ENCODE measurements around the gene TRPV4. TPM values are rescaled to one million over a fixed set of nuclear protein-coding genes. Genes with fewer than 3 reads are reported as not detected.

TRPV4 gene
- total RNA-seq, 2 experiments from 2014 or later = 2.1 TPM; not detected in 1

DNA sequence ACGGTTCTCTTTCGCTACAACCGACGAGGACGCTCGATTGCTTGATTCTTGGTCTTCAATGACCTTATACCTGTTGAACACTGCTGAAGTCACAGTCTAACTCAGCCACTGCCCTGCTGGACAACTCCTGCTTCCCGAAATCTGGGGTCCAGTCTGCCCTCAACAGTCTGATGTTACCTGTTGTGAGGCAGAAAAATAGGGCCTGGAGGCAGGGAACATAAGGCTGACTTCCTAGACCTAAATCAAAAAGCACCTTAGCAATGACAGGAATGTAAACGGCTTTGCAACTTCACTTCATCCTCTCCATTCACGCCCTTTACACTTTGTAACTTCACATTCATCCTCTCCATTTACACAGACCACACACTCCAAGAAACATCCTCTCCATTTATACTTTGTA lies 47.7 kb upstream of the TRPV4 start:
- H3K4me2 ChIP-seq (ENCODE audit: low read length) = peak overlapping the region; percentile 92
- no peak for DNase-seq (ENCODE audit: low spot score)
- peak overlapping the region; percentile 88 for H2AFZ ChIP-seq (ENCODE audit: low read length)
- intact Hi-C loops (cut with micrococcal nuclease; ENCODE audit: unreplicated experiment) = loop anchor here (1.0 kb wide), 2 partner anchors 28 to 76 kb away; no protein-coding TSS in a partner anchor
- ChIA-PET CTCF (ENCODE audit: unreplicated experiment) (no interaction called here), POLR2A (no interaction called here)
- H3K27ac ChIP-seq (ENCODE audit: low read depth, low read length, poor library complexity, severe bottlenecking) = no peak overlapping the region
- no peaks in the 10 kb centered on the region for H3K9me3 ChIP-seq (ENCODE audit: low read length)
- peaks cover 32% of the 10 kb centered on the region for H3K4me1 ChIP-seq (ENCODE audit: insufficient read depth, low read length, poor library complexity, severe bottlenecking)
- peak overlapping the region; percentile 71 for H3K4me3 ChIP-seq (ENCODE audit: low read depth, low read length, poor library complexity, severe bottlenecking)
- BruUV-seq (replicated peaks) = no TSS peak
- no peaks in the 10 kb centered on the region; the same call in 1 of the 2 replicates for H4K20me1 ChIP-seq (ENCODE audit: insufficient read depth, low read length)
- TF ChIP-seq, protein P1, sequence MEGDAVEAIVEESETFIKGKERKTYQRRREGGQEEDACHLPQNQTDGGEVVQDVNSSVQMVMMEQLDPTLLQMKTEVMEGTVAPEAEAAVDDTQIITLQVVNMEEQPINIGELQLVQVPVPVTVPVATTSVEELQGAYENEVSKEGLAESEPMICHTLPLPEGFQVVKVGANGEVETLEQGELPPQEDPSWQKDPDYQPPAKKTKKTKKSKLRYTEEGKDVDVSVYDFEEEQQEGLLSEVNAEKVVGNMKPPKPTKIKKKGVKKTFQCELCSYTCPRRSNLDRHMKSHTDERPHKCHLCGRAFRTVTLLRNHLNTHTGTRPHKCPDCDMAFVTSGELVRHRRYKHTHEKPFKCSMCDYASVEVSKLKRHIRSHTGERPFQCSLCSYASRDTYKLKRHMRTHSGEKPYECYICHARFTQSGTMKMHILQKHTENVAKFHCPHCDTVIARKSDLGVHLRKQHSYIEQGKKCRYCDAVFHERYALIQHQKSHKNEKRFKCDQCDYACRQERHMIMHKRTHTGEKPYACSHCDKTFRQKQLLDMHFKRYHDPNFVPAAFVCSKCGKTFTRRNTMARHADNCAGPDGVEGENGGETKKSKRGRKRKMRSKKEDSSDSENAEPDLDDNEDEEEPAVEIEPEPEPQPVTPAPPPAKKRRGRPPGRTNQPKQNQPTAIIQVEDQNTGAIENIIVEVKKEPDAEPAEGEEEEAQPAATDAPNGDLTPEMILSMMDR (conservative IDR thresholded peaks at IDR 0.05; ENCODE audit: low read length) = no peak
- no peak for TF ChIP-seq EZH2phosphoT487 (IDR thresholded peaks at IDR 0.05; ENCODE audit: borderline replicate concordance, low read depth, low read length)
- H3K9me2 ChIP-seq (ENCODE audit: insufficient read depth, low read length) = no peaks in the 10 kb centered on the region
- no peaks in the 10 kb centered on the region; the same call in 1 of the 2 replicates for H3K79me2 ChIP-seq (ENCODE audit: insufficient read depth, low read depth, low read length)
- no peaks in the 10 kb centered on the region for H3K36me3 ChIP-seq (ENCODE audit: insufficient read depth, low read length)

DNA sequence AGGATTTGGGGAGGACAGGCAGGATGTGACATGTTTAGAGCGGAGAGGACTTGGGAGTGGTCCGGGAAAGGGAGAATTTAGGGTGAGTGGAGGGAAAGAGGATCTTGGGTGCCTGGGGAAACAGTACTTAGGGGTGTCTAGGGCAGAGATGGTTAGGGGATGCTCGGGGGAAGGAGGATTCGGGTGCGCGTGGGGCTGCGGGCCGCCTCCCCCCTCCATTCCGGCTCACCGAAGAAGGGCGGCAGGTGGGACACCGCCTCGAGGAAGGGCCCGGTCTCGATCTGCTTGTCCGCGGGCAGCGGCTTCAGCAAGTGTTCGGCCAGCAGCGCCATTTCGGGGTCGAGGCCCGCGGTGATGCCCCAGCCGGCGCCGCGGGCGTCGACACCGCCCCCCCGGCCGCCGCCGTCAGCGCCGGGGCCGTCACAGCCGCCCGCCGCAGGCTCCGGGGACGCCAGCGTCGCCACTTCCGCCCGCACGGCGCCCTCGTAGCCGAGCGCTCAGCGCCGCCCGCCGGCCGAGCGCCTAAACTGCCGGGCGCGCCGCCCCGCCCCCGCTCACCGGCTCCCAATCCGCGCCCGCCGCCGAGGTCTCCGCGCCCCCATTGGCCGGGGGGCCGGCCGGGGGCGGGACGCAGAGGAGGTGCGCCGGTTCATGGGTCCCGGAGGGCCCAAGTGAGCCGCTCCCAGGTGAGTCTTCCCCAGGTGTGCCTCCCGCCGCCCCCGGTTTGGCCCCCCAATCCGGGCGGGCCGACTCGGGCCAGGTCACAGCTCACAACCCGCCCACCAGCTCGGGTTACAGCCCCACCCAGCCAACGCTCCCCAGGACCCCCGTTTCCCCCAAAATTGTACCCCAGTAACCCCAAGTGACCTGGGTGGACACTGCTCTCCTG lies 47.1 kb upstream of the TRPV4 start, which contains the start of gene GLTP:
Gene GLTP (minus strand): TSS at position 499 of the 889 bp plus-strand sequence. CDS start 167 bp downstream, at position 332.
- TF ChIP-seq EZH2phosphoT487 (IDR thresholded peaks at IDR 0.05; ENCODE audit: borderline replicate concordance, low read depth, low read length) = no peak
- TF ChIP-seq, protein P1 (conservative IDR thresholded peaks at IDR 0.05; ENCODE audit: low read length) = peak; percentile 57
- DNase-seq (ENCODE audit: low spot score) = peak; percentile 94
- no TSS peak for BruUV-seq (replicated peaks)
- ChIA-PET CTCF (ENCODE audit: unreplicated experiment) (no interaction called here), POLR2A (no interaction called here)
- Histone ChIP-seq H3K9me2 (ENCODE audit: insufficient read depth, low read length) (no peaks in the 10 kb centered on the region), H2AFZ (ENCODE audit: low read length) (peak within 1 kb of the TSS; percentile 88), H4K20me1 (ENCODE audit: insufficient read depth, low read length) (no peaks in the 10 kb centered on the region; the same call in 1 of the 2 replicates), H3K4me3 (ENCODE audit: low read depth, low read length, poor library complexity, severe bottlenecking) (peak within 1 kb of the TSS; percentile 76), H3K4me1 (ENCODE audit: insufficient read depth, low read length, poor library complexity, severe bottlenecking) (peaks cover 38% of the 10 kb centered on the region), H3K9me3 (ENCODE audit: low read length) (no peaks in the 10 kb centered on the region), H3K4me2 (ENCODE audit: low read length) (peak within 1 kb of the TSS; percentile 92), H3K36me3 (ENCODE audit: insufficient read depth, low read length) (no peaks in the 10 kb centered on the region), H3K27ac (ENCODE audit: low read depth, low read length, poor library complexity, severe bottlenecking) (no peak within 1 kb of the TSS), H3K79me2 (ENCODE audit: insufficient read depth, low read depth, low read length) (no peaks in the 10 kb centered on the region; the same call in 1 of the 2 replicates)
- intact Hi-C loops (cut with micrococcal nuclease; ENCODE audit: unreplicated experiment) = loop anchor here (1.0 kb wide), 2 partner anchors 27 to 75 kb away; no protein-coding TSS in a partner anchor

Measured in OCI-LY7 (cell line).